LNCaP clone FGC (cell line): ENCODE data around the gene CCL15.

Experiments
- DNase-seq: peaks from one replicate; pipeline ENCODE4 v3.0.0-alpha.2; 2011; ENCODE audit warnings: low read depth
- H3K4me3 ChIP-seq: 2 replicates; pipeline ENCODE4 v1.5.1; 2011; ENCODE audit warnings: mild to moderate bottlenecking, low read depth, low read length, control low read depth
- CTCF ChIP-seq: IDR thresholded peaks from 2 replicates; pipeline ENCODE4 v1.5.1; 2012; ENCODE audit warnings: mild to moderate bottlenecking; ENCODE audit not compliant: control insufficient read depth, insufficient read depth; ENCODE audit errors: extremely low read depth

The CCL15 gene

GRCh38 chr17:35953720-35954119 lies 47.6 kb downstream of the CCL15 start:
- DNase-seq, result no peak
- H3K4me3 ChIP-seq, result no peak overlapping the region
- no peak for TF ChIP-seq CTCF

GRCh38 chr17:35949401-35949800 lies 52.0 kb downstream of the CCL15 start:
- no peak overlapping the region for H3K4me3 ChIP-seq
- DNase-seq, result no peak
- TF ChIP-seq CTCF, result no peak

DNA sequence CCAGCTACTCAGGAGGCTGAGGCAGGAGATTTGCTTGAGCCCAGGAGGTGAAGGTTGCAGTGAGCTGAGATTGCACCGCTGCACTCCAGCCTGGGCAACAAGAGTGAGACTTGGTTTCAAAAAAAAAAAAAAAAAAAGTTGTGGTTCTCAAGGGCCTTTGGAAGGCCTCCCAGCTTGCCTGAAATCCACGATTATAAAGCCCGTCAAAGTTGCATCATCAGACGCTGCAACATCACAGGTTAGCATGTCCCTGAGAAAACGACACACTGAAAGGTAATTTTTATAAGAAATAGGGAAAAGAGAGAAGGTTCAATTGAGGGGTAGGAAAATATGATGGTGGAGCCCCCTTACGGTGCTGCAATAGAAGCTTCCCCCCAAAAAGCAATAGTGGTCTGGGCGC lies 53.3 kb downstream of the CCL15 start:
- TF ChIP-seq CTCF, result no peak
- DNase-seq, result no peak
- no peak overlapping the region for H3K4me3 ChIP-seq
